ENCODE results near the gene TMEM222. TPM values are rescaled to one million over a fixed set of nuclear protein-coding genes. Genes with fewer than 3 reads are reported as not detected.
A peak's percentile ranks its signal among the peaks of the same experiment; 100 is the strongest.

TMEM222 gene
- total RNA-seq, 2 donors from 2014 or later = 20.7 to 29.2 TPM

- no peak for DNase-seq
- intact Hi-C loops (cut with DNase I) = loop anchor here (2.0 to 5.0 kb wide), 5 partner anchors 46 to 305 kb away; no protein-coding TSS in a partner anchor
- ATAC-seq = no peak
Observed at GRCh38 chr1:27301582-27302199, 20.3 kb upstream of the TMEM222 start.

- intact Hi-C loops (cut with DNase I) = loop anchor here (2.0 to 5.0 kb wide), 3 partner anchors 45 to 92 kb away; no protein-coding TSS in a partner anchor
- ATAC-seq (no peak), DNase-seq (no peak)
Observed at GRCh38 chr1:27302612-27303011, 19.4 kb upstream of the TMEM222 start.

DNA sequence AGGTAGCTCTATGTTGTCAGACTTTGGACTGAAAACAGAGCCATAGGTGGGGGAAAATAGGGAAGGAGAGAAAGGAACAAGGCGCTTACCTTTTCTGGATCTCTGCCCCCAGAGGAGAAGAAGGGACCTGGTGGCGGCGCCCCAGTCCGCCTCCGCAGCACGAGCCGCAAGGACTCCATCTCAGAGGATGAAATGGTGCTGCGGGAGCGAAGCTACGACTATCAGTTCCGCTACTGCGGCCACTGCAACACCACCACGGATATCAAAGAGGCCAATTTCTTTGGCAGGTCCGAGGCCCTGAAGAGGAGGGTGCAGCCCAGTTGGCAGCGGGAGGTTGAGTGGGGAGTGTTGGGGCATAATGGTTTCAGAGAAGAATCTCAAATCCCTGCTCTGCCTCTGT lies 18.5 kb upstream of the TMEM222 start:
- DNase-seq = no peak
- intact Hi-C loops (cut with DNase I) = loop anchor here (2.0 to 5.0 kb wide), 3 partner anchors 44 to 91 kb away; no protein-coding TSS in a partner anchor

GRCh38 chr1:27306071-27306470 lies 15.9 kb upstream of the TMEM222 start:
- intact Hi-C loops (cut with DNase I) = loop anchor here in 1 of 2 donors (5.0 kb wide), 1 partner anchor 306 kb away; no protein-coding TSS in a partner anchor
- no peak for DNase-seq
- ATAC-seq = no peak

More for the DNA sequence above, 18.5 kb upstream of the TMEM222 start:
- no peak for ATAC-seq

DNA sequence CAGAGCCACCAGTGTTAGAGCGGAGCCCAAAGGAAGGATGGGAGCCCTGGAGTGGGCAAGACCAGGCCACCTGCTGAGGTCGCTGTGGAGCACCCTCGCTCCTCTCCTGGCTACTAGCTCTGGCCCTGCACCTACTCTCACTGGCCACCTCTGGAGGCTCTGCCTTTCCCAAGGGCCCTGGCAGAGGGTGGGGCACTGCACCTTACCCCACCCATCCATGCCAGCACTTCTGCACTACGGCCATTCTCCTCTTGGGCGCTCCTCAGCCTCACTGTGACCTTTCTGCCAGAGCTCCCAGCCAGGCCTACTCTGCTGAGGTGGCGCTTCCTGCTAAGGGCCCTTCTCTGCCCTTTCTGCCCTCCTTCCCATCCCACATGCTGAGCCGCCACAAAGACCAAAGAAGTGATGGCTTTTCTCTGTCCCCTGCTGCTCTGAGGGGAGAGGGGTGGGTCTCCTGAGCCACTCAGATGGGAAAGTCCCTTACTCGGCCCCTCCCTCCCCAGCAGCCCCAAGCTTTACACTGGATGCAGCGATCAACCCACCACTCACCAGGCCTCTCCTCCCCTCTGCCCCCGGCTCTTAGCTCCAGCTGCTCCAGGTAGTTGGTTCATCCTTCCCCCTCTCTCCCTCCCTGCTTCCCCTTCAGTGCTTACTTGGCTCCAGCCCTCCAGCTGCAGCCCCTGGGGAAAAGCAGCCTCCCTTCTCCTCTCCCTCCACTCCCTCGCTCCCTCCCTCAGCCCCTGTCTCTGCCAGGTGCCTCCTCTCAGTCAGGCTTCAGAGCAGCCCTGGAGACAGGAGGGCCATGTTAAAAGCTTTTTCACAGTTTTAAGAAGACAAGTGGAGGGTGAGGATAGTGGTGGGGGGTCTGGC lies 14.8 kb upstream of the TMEM222 start:
- DNase-seq (no peak), ATAC-seq (peak in 1 of 2 donors; percentile 27)
- intact Hi-C loops (cut with DNase I) = loop anchor here in 1 of 2 donors (5.0 kb wide), 1 partner anchor 305 kb away; no protein-coding TSS in a partner anchor

DNA sequence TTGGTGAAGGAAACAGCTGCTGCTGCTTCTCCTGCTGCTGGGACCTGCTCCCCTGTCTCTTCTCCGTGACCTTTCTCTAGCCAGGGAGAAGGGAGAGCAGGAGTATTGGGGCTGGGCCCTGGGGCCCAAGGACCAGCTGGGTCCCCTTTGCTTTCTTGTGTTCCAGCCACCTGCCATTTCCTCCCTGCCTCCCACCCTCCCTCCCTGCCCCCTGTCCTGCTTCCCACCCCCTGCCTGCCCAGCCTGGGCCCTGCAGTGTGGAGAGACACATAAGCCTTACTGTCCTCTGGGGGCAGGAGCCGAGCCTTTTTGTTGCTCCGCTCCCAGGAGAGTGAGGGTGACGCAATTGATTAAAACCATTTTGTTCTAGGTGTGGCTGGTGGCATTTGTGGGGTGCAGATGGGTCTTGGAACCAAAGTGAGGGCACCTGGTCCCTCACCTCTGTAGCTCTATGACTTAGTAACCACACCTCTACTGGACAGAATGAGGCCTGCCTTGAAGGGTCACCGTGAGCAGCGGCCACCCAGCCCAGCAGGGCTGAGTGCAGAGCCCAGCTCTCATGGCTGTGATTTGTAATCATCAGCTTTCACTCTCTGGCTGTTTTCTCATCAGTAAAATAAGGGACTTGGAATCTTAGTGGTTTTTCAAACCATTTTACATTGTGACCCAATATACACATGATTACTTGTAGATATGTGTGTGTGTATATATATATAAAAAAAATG lies 13.9 kb upstream of the TMEM222 start:
- DNase-seq = no peak

GRCh38 chr1:27314169-27314568 lies 7.8 kb upstream of the TMEM222 start:
- ATAC-seq = no peak
- DNase-seq = no peak
- intact Hi-C loops (cut with DNase I) = no loop called here

More for the DNA sequence above, 13.9 kb upstream of the TMEM222 start:
- intact Hi-C loops (cut with DNase I) = loop anchor here in 1 of 2 donors (5.0 kb wide), 1 partner anchor 304 kb away; no protein-coding TSS in a partner anchor
- ATAC-seq = no peak

GRCh38 chr1:27314737-27315136 lies 7.2 kb upstream of the TMEM222 start:
- no peak for ATAC-seq

GRCh38 chr1:27316860-27317259 lies 5.1 kb upstream of the TMEM222 start:
- ATAC-seq = no peak
- DNase-seq = no peak
- intact Hi-C loops (cut with DNase I) = no loop called here

More at GRCh38 chr1:27314737-27315136, 7.2 kb upstream of the TMEM222 start:
- no peak for DNase-seq
- intact Hi-C loops (cut with DNase I) = no loop called here

- no peak for ATAC-seq
- DNase-seq = no peak
- intact Hi-C loops (cut with DNase I) = no loop called here
Observed at GRCh38 chr1:27318136-27318535, 3.8 kb upstream of the TMEM222 start.

DNA sequence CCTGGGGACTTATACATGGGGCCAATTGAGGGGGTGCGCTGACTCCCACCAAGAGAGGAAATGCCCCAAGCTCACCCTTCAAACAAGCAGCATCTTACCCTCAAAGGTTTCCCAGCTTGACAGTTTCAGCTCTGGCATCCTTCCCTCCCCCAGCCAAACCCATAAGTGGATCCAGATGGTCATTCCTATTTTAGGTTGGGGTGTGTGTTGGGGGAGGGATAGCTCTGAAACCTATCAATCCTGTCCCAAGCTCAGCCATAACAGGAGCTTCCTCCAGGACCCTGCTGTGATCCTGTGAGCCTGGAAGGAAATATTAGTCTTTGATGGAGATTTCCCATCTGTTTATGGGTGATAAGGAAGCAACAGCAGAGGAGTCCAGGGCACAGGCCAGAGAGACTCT lies 3.4 kb upstream of the TMEM222 start:
- no peak for ATAC-seq
- intact Hi-C loops (cut with DNase I) = no loop called here
- no peak for DNase-seq

DNA sequence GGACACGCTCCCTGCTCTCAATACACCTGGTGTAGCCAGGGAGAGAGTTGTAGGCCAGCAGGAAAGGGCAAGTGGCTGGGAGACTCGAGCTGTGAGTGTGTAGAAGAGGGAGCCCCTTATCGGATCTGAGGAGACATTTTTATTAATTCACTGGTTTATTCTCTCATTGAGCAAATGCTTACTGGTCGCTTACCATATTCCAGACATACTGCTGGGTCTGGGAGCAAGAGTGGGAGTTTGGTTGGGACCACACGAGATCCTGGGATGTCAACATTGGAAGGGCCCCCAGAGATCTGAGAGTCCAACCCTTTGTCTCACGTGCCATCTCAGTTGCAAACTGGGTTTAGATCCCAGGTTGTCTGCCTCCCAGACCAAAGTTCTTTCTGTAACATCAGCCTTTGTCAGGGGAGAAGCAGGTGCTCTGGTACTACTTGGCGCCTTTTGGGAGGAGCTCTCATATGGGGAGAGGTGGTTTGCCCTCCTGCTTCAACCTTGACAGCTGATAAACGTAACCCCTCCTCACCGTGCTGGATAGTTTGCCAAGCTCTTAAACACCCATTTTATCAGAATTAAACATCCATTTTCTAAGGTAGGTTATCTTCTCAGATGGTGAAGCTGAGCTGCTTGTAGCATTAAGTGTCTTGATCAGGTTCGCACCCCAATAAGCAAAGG lies 742 bp downstream of the TMEM222 start:
- DNase-seq (no peak), ATAC-seq (no peak)
- intact Hi-C loops (cut with DNase I) = no loop called here

DNA sequence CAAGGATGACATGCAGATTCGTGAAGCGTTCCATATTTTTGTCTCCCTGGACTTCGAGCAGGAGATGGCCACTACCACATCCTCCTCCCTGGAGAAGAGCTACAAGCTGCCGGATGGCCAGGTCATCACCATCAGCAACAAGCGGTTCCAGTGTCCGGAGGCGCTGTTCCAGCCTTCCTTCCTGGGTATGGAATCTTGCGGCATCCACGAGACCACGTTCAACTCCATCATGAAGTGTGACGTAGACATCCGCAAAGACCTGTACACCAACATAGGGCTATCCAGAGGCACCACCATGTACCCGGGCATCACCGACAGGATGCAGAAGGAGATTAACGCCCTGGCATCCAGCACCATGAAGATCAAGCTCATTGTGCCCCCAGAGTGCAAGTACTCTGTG lies 3.3 kb downstream of the TMEM222 start:
- DNase-seq (no peak), ATAC-seq (no peak)
- intact Hi-C loops (cut with DNase I) = no loop called here

DNA sequence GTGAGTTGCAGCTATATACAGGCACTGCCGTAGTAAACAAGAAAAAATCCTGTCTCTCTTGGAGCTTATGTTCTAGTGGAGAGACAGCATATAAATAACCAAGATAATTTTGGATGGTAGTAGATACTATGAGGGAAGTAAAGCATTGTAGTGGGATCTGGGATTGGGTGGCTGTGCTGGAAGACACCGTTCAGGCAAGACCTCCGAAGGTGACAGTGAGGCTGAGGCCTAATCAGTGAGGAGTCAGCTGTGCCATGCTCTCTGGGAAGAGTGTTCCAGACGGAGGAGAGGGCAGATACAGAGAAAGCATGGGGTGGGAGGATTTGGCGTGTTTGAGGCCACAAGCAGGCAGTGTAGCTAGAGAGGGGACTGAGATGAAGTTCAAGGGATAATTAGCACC lies 6.0 kb downstream of the TMEM222 start:
- intact Hi-C loops (cut with DNase I) = no loop called here
- no peak for ATAC-seq
- no peak for DNase-seq

- DNase-seq (no peak), ATAC-seq (no peak)
- intact Hi-C loops (cut with DNase I) = no loop called here
Observed at GRCh38 chr1:27330786-27331185, 8.8 kb downstream of the TMEM222 start.

DNA sequence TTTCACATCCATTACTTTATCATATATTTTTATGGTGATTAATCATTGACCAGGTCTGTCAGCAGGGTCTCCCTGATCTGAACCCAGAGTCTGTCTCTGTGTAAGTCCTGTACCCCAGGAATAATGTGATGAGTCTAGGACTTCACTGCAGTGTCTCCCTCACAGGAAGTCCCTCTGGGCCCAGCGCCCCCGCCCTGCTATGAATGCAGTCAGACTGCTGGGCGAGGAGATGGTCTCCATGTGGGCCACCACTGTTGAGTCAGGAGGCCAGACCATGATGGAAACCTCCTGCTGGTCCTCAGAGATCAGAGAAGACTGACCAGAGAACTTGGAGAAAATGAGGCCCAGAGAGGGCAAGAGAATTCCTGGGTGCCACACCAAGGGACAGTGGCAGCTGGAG lies 9.5 kb downstream of the TMEM222 start:
- intact Hi-C loops (cut with DNase I) = no loop called here
- DNase-seq = no peak
- no peak for ATAC-seq

DNA sequence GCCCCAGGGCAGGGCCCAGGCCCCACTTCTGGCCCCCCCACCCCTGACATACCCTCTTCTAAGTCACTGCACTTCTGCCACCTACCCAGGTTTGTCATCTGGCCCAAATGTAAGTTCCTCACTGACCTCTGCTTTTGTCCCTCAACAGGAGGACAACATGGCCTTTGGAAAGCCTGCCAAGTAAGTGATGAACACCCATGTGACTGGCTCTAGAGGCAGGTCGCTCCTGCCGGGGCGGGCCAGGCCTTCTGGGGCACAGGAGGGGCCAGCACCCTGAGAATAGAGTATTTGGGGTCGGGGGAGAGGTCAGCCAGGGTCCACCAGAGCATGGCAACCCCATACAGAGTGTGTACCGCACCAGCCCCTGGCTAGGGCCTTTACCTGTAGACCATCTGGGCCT lies 10.0 kb downstream of the TMEM222 start:
- intact Hi-C loops (cut with DNase I) = no loop called here
- ATAC-seq = peak in 1 of 2 donors; percentile 29
- no peak for DNase-seq

- ATAC-seq (peak; percentile 62 to 74), DNase-seq (peak; percentile 61)
- intact Hi-C loops (cut with DNase I) = no loop called here
Observed at GRCh38 chr1:27332536-27333281, 10.7 kb downstream of the TMEM222 start.

Measured in left cardiac atrium (tissue), 4 donors.